ENCODE measurements around the gene APCS. TPM values are rescaled to one million over a fixed set of nuclear protein-coding genes. Genes with fewer than 3 reads are reported as not detected.

Gene APCS
- total RNA-seq, 1 donor from 2014 or later = not detected

GRCh38 chr1:159598196-159598595 is 10.6 kb downstream of the APCS start:
- no peaks in the 10 kb centered on the region for H3K36me3 Mint-ChIP-seq (ENCODE audit: low read depth)
- H3K4me3 Mint-ChIP-seq = no peak overlapping the region
- no peak for DNase-seq
- no peak overlapping the region for H3K27ac Mint-ChIP-seq
- no peaks in the 10 kb centered on the region for H3K27me3 Mint-ChIP-seq
- no peaks in the 10 kb centered on the region for H3K4me1 Mint-ChIP-seq
- intact Hi-C loops (cut with micrococcal nuclease) = no loop called here
- H3K9me3 Mint-ChIP-seq = peaks cover 4% of the 10 kb centered on the region

- DNase-seq = no peak
- no peak overlapping the region for H3K27ac Mint-ChIP-seq
- H3K4me3 Mint-ChIP-seq = no peak overlapping the region
- peaks cover 4% of the 10 kb centered on the region for H3K9me3 Mint-ChIP-seq
- no peaks in the 10 kb centered on the region for H3K36me3 Mint-ChIP-seq (ENCODE audit: low read depth)
- no peaks in the 10 kb centered on the region for H3K27me3 Mint-ChIP-seq
- intact Hi-C loops (cut with micrococcal nuclease) = no loop called here
- H3K4me1 Mint-ChIP-seq = no peaks in the 10 kb centered on the region
Observed at GRCh38 chr1:159600894-159601293, 13.3 kb downstream of the APCS start.

DNA sequence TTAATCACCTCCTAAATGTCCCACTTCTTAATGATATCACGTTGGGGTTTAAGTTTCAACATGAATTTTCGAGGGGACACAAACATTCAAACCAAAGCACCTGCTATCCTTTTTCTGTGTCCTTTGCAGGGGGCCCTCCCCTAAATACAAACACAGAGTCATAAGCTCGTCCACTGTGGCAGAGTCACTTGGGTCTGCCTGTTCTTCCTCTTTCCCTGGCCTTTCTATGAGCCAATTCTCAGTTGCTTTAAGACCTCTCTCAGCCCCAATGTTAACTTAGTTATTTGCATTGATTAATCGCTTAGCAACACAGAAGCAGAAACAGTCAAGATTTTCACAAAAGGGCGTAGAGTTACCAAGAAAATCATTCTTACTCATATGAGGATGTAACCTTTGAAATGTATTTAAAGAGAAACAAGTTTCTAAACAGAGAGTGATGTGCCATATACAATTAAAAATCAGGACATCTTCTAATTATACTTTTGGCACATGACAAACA is 14.9 kb downstream of the APCS start:
- no peak for DNase-seq
- no peak overlapping the region for H3K4me3 Mint-ChIP-seq
- no peaks in the 10 kb centered on the region for H3K27me3 Mint-ChIP-seq
- no peaks in the 10 kb centered on the region for H3K4me1 Mint-ChIP-seq
- no peaks in the 10 kb centered on the region for H3K36me3 Mint-ChIP-seq (ENCODE audit: low read depth)
- H3K9me3 Mint-ChIP-seq = peaks cover 4% of the 10 kb centered on the region
- no peak overlapping the region for H3K27ac Mint-ChIP-seq
- intact Hi-C loops (cut with micrococcal nuclease) = no loop called here

GRCh38 chr1:159612211-159612885 is 24.7 kb downstream of the APCS start:
- H3K9me3 Mint-ChIP-seq = no peaks in the 10 kb centered on the region
- H3K27me3 Mint-ChIP-seq = no peaks in the 10 kb centered on the region
- H3K4me3 Mint-ChIP-seq = no peak overlapping the region
- H3K36me3 Mint-ChIP-seq (ENCODE audit: low read depth) = no peaks in the 10 kb centered on the region
- H3K4me1 Mint-ChIP-seq = no peaks in the 10 kb centered on the region
- no peak overlapping the region for H3K27ac Mint-ChIP-seq
- DNase-seq = no peak
- intact Hi-C loops (cut with micrococcal nuclease) = no loop called here

- Mint-ChIP-seq H3K27ac (no peak overlapping the region), H3K27me3 (no peaks in the 10 kb centered on the region)
- intact Hi-C loops (cut with micrococcal nuclease) = no loop called here
Observed at GRCh38 chr1:159632922-159633321, 45.3 kb downstream of the APCS start.

More at GRCh38 chr1:159632922-159633321, 45.3 kb downstream of the APCS start:
- Mint-ChIP-seq H3K36me3 (ENCODE audit: low read depth) (no peaks in the 10 kb centered on the region), H3K4me3 (no peak overlapping the region), H3K9me3 (no peaks in the 10 kb centered on the region), H3K4me1 (no peaks in the 10 kb centered on the region)
- no peak for DNase-seq

Other genes starting within 250 kb of the APCS start
- not detected in 2 replicates for gene OR10J4, start 155.6 kb upstream of the APCS start, total RNA-seq
- gene OR10J1, start 148.1 kb upstream of the APCS start, total RNA-seq = not detected in 2 replicates
- not detected in 2 replicates for gene OR10J5, start 51.8 kb upstream of the APCS start, total RNA-seq
- gene CRP, start 126.8 kb downstream of the APCS start, total RNA-seq = not detected in 2 replicates
- gene DUSP23, start 193.1 kb downstream of the APCS start, total RNA-seq = 30.9 and 33.0 TPM in 2 replicates
- not detected in 2 replicates for gene FCRL6, start 214.5 kb downstream of the APCS start, total RNA-seq
- gene SLAMF8, start 239.0 kb downstream of the APCS start, total RNA-seq = 1.1 and 1.2 TPM in 2 replicates